Panc1 (cell line): ENCODE measurements around the gene RGS12. TPM values are rescaled to one million over a fixed set of nuclear protein-coding genes. Genes with fewer than 3 reads are reported as not detected.

ENCODE experiments used
- ATAC-seq: fragments of 200-7000 bp; cut with Tn5 transposase; 2 replicates; pipeline ENCODE4 v1.9.1; 2020; ENCODE audit warnings: mild to moderate bottlenecking, moderate library complexity
- BruUV-seq: library from RNA; stranded (reverse); fragments of 400-500 nt; replicated peaks from 2 replicates; lab custom pipeline; 2021; lab: Mats Ljungman, UMichigan
- CTCF ChIA-PET: fragments of 300-600 bp; sonication (Branson Sonifier 250); formaldehyde crosslinking; loops from one replicate; lab custom pipeline; 2022; ENCODE audit warnings: antibody characterized with exemption; lab: Charles Lee
- POLR2A ChIA-PET: fragments of 300-600 bp; sonication (Branson Sonifier 250); formaldehyde crosslinking; loops from one replicate; lab custom pipeline; 2022; ENCODE audit warnings: antibody characterized with exemption; lab: Charles Lee
- DNase-seq: peaks from one replicate; pipeline ENCODE4 v3.0.0-alpha.2; 2010; ENCODE audit warnings: low read depth, low spot score
- H3K27ac ChIP-seq: 2 replicates; pipeline ENCODE4 v1.5.1; 2011; ENCODE audit warnings: mild to moderate bottlenecking, low read length, inconsistent platforms
- H3K27me3 ChIP-seq: fragments of 200-500 bp; sonication (Bioruptor generic); 2 replicates; pipeline ENCODE4 v1.6.0; 2014; ENCODE audit warnings: low read length, inconsistent platforms; ENCODE audit not compliant: control insufficient read depth, insufficient read depth
- H3K36me3 ChIP-seq: fragments of 200-500 bp; sonication (Bioruptor generic); 2 replicates; pipeline ENCODE4 v1.5.1; 2014; ENCODE audit warnings: inconsistent platforms, mild to moderate bottlenecking, low read length, moderate library complexity; ENCODE audit not compliant: control insufficient read depth, insufficient read depth
- H3K4me1 ChIP-seq: 2 replicates; pipeline ENCODE4 v1.5.1; 2011; ENCODE audit warnings: inconsistent platforms, mild to moderate bottlenecking, low read length, moderate library complexity; ENCODE audit not compliant: control insufficient read depth, insufficient read depth
- H3K4me3 ChIP-seq, 2 experiments: 2 replicates each; pipeline ENCODE4 v1.5.1; 2011 to 2012; ENCODE audit warnings: low read depth in 2 of 2, low read length in 2 of 2, mild to moderate bottlenecking in 2 of 2, inconsistent platforms in 1 of 2, moderate library complexity in 1 of 2
- H3K9me3 ChIP-seq: fragments of 200-500 bp; sonication (Bioruptor generic); 2 replicates; pipeline ENCODE4 v1.5.1; 2014; ENCODE audit warnings: low read depth, mild to moderate bottlenecking, inconsistent platforms, low read length, moderate library complexity; ENCODE audit not compliant: control insufficient read depth, insufficient read depth
- CTCF ChIP-seq: fragments of 450-650 bp; IDR thresholded peaks from 2 replicates; pipeline ENCODE4 v1.5.1; 2017; ENCODE audit warnings: mild to moderate bottlenecking
- POLR2AphosphoS5 ChIP-seq: IDR thresholded peaks from 2 replicates; pipeline ENCODE4 v1.6.1; 2012; ENCODE audit warnings: mild to moderate bottlenecking, low read depth, low read length, moderate library complexity
- SIN3A ChIP-seq: IDR thresholded peaks from 2 replicates; pipeline ENCODE4 v1.6.1; 2012; ENCODE audit warnings: low read depth, mild to moderate bottlenecking, low read length, moderate library complexity, borderline replicate concordance; ENCODE audit not compliant: insufficient read depth
- TCF7L2 ChIP-seq: IDR thresholded peaks from 2 replicates; pipeline ENCODE4 v1.6.1; 2011; ENCODE audit warnings: mild to moderate bottlenecking, low read depth, low read length, inconsistent platforms
- in situ Hi-C: cut with HindIII; loops from 2 replicates; pipeline ENCODE4 v1.10.0; 2016; ENCODE audit warnings: low sequenced_read_pairs, low pct_unique_long_range_greater_than_20kb
- intact Hi-C: fragments of 100-400 bp; cut with micrococcal nuclease; formaldehyde crosslinking; loops from one replicate; pipeline ENCODE4 v1.10.0; 2022; ENCODE audit not compliant: unreplicated experiment
- total RNA-seq: library from RNA; stranded (reverse); gene quantifications from one replicate; pipeline ENCODE4 v1.2.1, GENCODE V29; 2021; ENCODE audit not compliant: unreplicated experiment
- TF ChIP-seq, protein P1 (sequence below), 2 experiments: IDR thresholded peaks; 2 replicates each; pipeline ENCODE4 v1.6.1; 2011 to 2012; ENCODE audit warnings: low read depth in 2 of 2, control low read depth in 1 of 2, low read length in 1 of 2, mild to moderate bottlenecking in 1 of 2, moderate library complexity in 1 of 2; ENCODE audit not compliant: insufficient read depth in 1 of 2

Gene RGS12
- total RNA-seq, 1 experiment from 2014 or later, result 24.3 TPM

GRCh38 chr4:3252831-3253641 is 39.8 kb upstream of the RGS12 start:
- no peak for TF ChIP-seq CTCF
- TF ChIP-seq TCF7L2, result no peak
- TF ChIP-seq, protein P1, sequence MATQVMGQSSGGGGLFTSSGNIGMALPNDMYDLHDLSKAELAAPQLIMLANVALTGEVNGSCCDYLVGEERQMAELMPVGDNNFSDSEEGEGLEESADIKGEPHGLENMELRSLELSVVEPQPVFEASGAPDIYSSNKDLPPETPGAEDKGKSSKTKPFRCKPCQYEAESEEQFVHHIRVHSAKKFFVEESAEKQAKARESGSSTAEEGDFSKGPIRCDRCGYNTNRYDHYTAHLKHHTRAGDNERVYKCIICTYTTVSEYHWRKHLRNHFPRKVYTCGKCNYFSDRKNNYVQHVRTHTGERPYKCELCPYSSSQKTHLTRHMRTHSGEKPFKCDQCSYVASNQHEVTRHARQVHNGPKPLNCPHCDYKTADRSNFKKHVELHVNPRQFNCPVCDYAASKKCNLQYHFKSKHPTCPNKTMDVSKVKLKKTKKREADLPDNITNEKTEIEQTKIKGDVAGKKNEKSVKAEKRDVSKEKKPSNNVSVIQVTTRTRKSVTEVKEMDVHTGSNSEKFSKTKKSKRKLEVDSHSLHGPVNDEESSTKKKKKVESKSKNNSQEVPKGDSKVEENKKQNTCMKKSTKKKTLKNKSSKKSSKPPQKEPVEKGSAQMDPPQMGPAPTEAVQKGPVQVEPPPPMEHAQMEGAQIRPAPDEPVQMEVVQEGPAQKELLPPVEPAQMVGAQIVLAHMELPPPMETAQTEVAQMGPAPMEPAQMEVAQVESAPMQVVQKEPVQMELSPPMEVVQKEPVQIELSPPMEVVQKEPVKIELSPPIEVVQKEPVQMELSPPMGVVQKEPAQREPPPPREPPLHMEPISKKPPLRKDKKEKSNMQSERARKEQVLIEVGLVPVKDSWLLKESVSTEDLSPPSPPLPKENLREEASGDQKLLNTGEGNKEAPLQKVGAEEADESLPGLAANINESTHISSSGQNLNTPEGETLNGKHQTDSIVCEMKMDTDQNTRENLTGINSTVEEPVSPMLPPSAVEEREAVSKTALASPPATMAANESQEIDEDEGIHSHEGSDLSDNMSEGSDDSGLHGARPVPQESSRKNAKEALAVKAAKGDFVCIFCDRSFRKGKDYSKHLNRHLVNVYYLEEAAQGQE (IDR thresholded peaks at IDR 0.05; ENCODE audit: insufficient read depth in 1 of 2, low read depth in 2 of 2, low read length in 1 of 2), result no peak
- no peak for TF ChIP-seq POLR2AphosphoS5
- TF ChIP-seq SIN3A, result no peak
- H3K27ac ChIP-seq, result no peak overlapping the region
- in situ Hi-C loops, result no loop called here
- H3K36me3 ChIP-seq, result no peaks in the 10 kb centered on the region
- no peaks in the 10 kb centered on the region for H3K9me3 ChIP-seq
- no peaks in the 10 kb centered on the region for H3K4me1 ChIP-seq
- H3K27me3 ChIP-seq, result no peaks in the 10 kb centered on the region
- no TSS peak for BruUV-seq
- ChIA-PET CTCF (no interaction called here), POLR2A (no interaction called here)
- ATAC-seq, result no peak
- no peak for DNase-seq
- H3K4me3 ChIP-seq, result no peak overlapping the region
- intact Hi-C loops, result no loop called here

- ChIA-PET CTCF (no interaction called here), POLR2A (no interaction called here)
- Histone ChIP-seq H3K4me1 (no peaks in the 10 kb centered on the region), H3K9me3 (no peaks in the 10 kb centered on the region), H3K27ac (no peak overlapping the region), H3K27me3 (no peaks in the 10 kb centered on the region), H3K36me3 (no peaks in the 10 kb centered on the region), H3K4me3 (no peak overlapping the region)
- TF ChIP-seq, protein P1 (IDR thresholded peaks at IDR 0.05; ENCODE audit: insufficient read depth in 1 of 2, low read depth in 2 of 2, low read length in 1 of 2), result no peak
- TF ChIP-seq TCF7L2 (no peak), POLR2AphosphoS5 (no peak), CTCF (no peak), SIN3A (no peak)
- intact Hi-C loops, result no loop called here
- no peak for ATAC-seq
- BruUV-seq, result no TSS peak
- DNase-seq, result no peak
- in situ Hi-C loops, result no loop called here
Observed at GRCh38 chr4:3253808-3254207, 39.0 kb upstream of the RGS12 start.
